DND-41 (cell line): ENCODE measurements around the gene RILP.

Experiments
- ATAC-seq: fragments of 200-7000 bp; cut with Tn5 transposase; 3 replicates; pipeline ENCODE4 v1.9.1; 2021; ENCODE audit warnings: low read depth; ENCODE audit not compliant: insufficient read depth
- DNase-seq: peaks from one replicate; pipeline ENCODE4 v3.0.0-alpha.2; 2020
- H2AFZ ChIP-seq: 2 replicates; pipeline ENCODE4 v1.6.0; 2012; ENCODE audit warnings: low read depth, low read length
- H3K27ac ChIP-seq: 2 replicates; pipeline ENCODE4 v1.5.1; 2012; ENCODE audit warnings: low read length, inconsistent platforms
- H3K27me3 ChIP-seq: fragments of 200-600 bp; sonication (generic); 2 replicates; pipeline ENCODE4 v1.6.0; 2012; ENCODE audit warnings: low read length, mild to moderate bottlenecking, inconsistent platforms; ENCODE audit not compliant: insufficient read depth, poor library complexity
- H3K36me3 ChIP-seq: 2 replicates; pipeline ENCODE4 v1.5.1; 2012; ENCODE audit warnings: low read length, inconsistent platforms; ENCODE audit not compliant: insufficient read depth
- H3K4me1 ChIP-seq: 2 replicates; pipeline ENCODE4 v1.5.1; 2012; ENCODE audit warnings: mild to moderate bottlenecking, low read length; ENCODE audit not compliant: insufficient read depth
- H3K4me2 ChIP-seq: 2 replicates; pipeline ENCODE4 v1.6.0; 2012; ENCODE audit warnings: mild to moderate bottlenecking, moderate library complexity, low read length, inconsistent platforms; ENCODE audit not compliant: insufficient read depth
- H3K4me3 ChIP-seq, 2 experiments: fragments of 200-600 bp in 1 of 2; shearing (Covaris generic) in 1 of 2; 2 replicates each; pipeline ENCODE4 v1.5.1; 2012 to 2016; ENCODE audit warnings: inconsistent platforms in 2 of 2, low read length in 2 of 2, mild to moderate bottlenecking in 2 of 2, low read depth in 1 of 2, moderate library complexity in 1 of 2
- H3K79me2 ChIP-seq: 2 replicates; pipeline ENCODE4 v1.6.0; 2012; ENCODE audit warnings: low read length, inconsistent platforms; ENCODE audit not compliant: insufficient read depth
- H3K9ac ChIP-seq: 2 replicates; pipeline ENCODE4 v1.6.0; 2012; ENCODE audit warnings: low read depth, mild to moderate bottlenecking, inconsistent platforms, low read length, moderate library complexity
- H3K9me3 ChIP-seq: 2 replicates; pipeline ENCODE4 v1.5.1; 2012; ENCODE audit warnings: low read length, moderate library complexity, mild to moderate bottlenecking, inconsistent platforms; ENCODE audit not compliant: insufficient read depth, severe bottlenecking
- H4K20me1 ChIP-seq: 2 replicates; pipeline ENCODE4 v1.6.0; 2012; ENCODE audit warnings: low read length; ENCODE audit not compliant: insufficient read depth
- CTCF ChIP-seq: IDR thresholded peaks from 2 replicates; pipeline ENCODE4 v1.5.1; 2012; ENCODE audit warnings: borderline replicate concordance, low read length, moderate library complexity, mild to moderate bottlenecking; ENCODE audit not compliant: poor library complexity, severe bottlenecking; ENCODE audit errors: extremely low read depth
- EZH2 ChIP-seq: IDR thresholded peaks from 3 replicates; pipeline ENCODE4 v1.6.1; 2012; ENCODE audit warnings: borderline replicate concordance, low read depth, mild to moderate bottlenecking, moderate library complexity, low read length, inconsistent platforms; ENCODE audit not compliant: severe bottlenecking

The RILP gene

GRCh38 chr17:1598399-1599095, 51.1 kb downstream of the RILP start:
- ATAC-seq = no peak
- H3K4me3 ChIP-seq = no peak overlapping the region
- TF ChIP-seq EZH2 (no peak), CTCF (no peak)
- H3K27me3 ChIP-seq = no peaks in the 10 kb centered on the region
- peaks cover 23% of the 10 kb centered on the region for H3K36me3 ChIP-seq
- H2AFZ ChIP-seq = no peak overlapping the region
- H3K27ac ChIP-seq = peak overlapping the region; percentile 69
- H3K9ac ChIP-seq = no peak overlapping the region
- peaks cover 3% of the 10 kb centered on the region for H3K9me3 ChIP-seq
- H4K20me1 ChIP-seq = no peaks in the 10 kb centered on the region
- peaks cover 33% of the 10 kb centered on the region for H3K4me1 ChIP-seq
- peaks cover 27% of the 10 kb centered on the region; the same call in 1 of the 2 replicates for H3K79me2 ChIP-seq
- no peak overlapping the region for H3K4me2 ChIP-seq
- DNase-seq = no peak

GRCh38 chr17:1597861-1598342, 51.8 kb downstream of the RILP start:
- no peaks in the 10 kb centered on the region for H3K27me3 ChIP-seq
- ATAC-seq = no peak
- TF ChIP-seq CTCF = no peak
- no peak for TF ChIP-seq EZH2
- no peak overlapping the region for H2AFZ ChIP-seq
- no peaks in the 10 kb centered on the region for H4K20me1 ChIP-seq
- peaks cover 40% of the 10 kb centered on the region for H3K4me1 ChIP-seq
- H3K9me3 ChIP-seq = peaks cover 3% of the 10 kb centered on the region
- H3K4me2 ChIP-seq = no peak overlapping the region
- H3K4me3 ChIP-seq = no peak overlapping the region
- H3K27ac ChIP-seq = peak overlapping the region; percentile 67
- peaks cover 19% of the 10 kb centered on the region for H3K36me3 ChIP-seq
- H3K9ac ChIP-seq = no peak overlapping the region
- H3K79me2 ChIP-seq = peaks cover 27% of the 10 kb centered on the region; the same call in 1 of the 2 replicates
- no peak for DNase-seq
